Testis (tissue), 2 donors: ENCODE measurements around the gene LGI1.

Source experiments
- CTCF ChIP-seq, 3 experiments: fragments of 450-650 bp in 2 of 3; fragments of 200-600 bp in 1 of 3; sonication (generic) in 1 of 3; IDR thresholded peaks; one replicate each; pipeline ENCODE4 v1.5.1; 2016 to 2019; ENCODE audit warnings: antibody characterized with exemption in 3 of 3, mild to moderate bottlenecking in 2 of 3, moderate library complexity in 1 of 3
- POLR2A ChIP-seq: fragments of 450-650 bp; IDR thresholded peaks from one replicate; pipeline ENCODE4 v1.6.1; 2017; ENCODE audit warnings: antibody characterized with exemption, mild to moderate bottlenecking, moderate library complexity

- TF ChIP-seq CTCF (IDR thresholded peaks at IDR 0.05) (no peak), POLR2A (no peak)
Observed at GRCh38 chr10:93762979-93763391, 5.2 kb downstream of the LGI1 start.
